Chondrocyte (in vitro differentiated cells): ENCODE measurements around the gene STOML1. TPM values are rescaled to one million over a fixed set of nuclear protein-coding genes. Genes with fewer than 3 reads are reported as not detected.
"Not testable (repeated sequence)": the region's sequence is repeated elsewhere in the genome, so short reads cannot be mapped to it uniquely, and the experiment has no call there.

ENCODE experiments used
- DNase-seq: peaks from one replicate; pipeline ENCODE4 v3.0.0; 2021; ENCODE audit warnings: mixed read lengths, low spot score
- H3K27ac Mint-ChIP-seq: one replicate; pipeline ENCODE4 v1.8.0; 2021; ENCODE audit warnings: mild to moderate bottlenecking, moderate library complexity, mixed read lengths; ENCODE audit not compliant: unreplicated experiment
- H3K27me3 Mint-ChIP-seq: 2 replicates; pipeline ENCODE4 v1.8.0; 2021; ENCODE audit warnings: low read depth, mixed read lengths
- H3K36me3 Mint-ChIP-seq: 2 replicates; pipeline ENCODE4 v1.8.0; 2021; ENCODE audit warnings: low read depth, mixed read lengths
- H3K4me1 Mint-ChIP-seq: 2 replicates; pipeline ENCODE4 v1.8.0; 2021; ENCODE audit warnings: low read depth, mild to moderate bottlenecking, mixed read lengths
- H3K4me3 Mint-ChIP-seq: one replicate; pipeline ENCODE4 v1.8.0; 2021; ENCODE audit warnings: mild to moderate bottlenecking, moderate library complexity, mixed read lengths; ENCODE audit not compliant: unreplicated experiment
- H3K9me3 Mint-ChIP-seq: 2 replicates; pipeline ENCODE4 v1.8.0; 2021; ENCODE audit warnings: low read depth, mixed read lengths
- total RNA-seq: library from RNA; stranded (reverse); gene quantifications from 3 replicates; pipeline ENCODE4 v1.2.1, GENCODE V29; 2021
- TF ChIP-seq, protein P1 (sequence below): fragments of 200-600 bp; sonication (generic); IDR thresholded peaks from 2 replicates; pipeline ENCODE4 v1.5.0; 2021; ENCODE audit warnings: antibody characterized with exemption, mild to moderate bottlenecking, moderate library complexity

Gene STOML1
- total RNA-seq, 1 donor from 2014 or later: 18.9 TPM

DNA sequence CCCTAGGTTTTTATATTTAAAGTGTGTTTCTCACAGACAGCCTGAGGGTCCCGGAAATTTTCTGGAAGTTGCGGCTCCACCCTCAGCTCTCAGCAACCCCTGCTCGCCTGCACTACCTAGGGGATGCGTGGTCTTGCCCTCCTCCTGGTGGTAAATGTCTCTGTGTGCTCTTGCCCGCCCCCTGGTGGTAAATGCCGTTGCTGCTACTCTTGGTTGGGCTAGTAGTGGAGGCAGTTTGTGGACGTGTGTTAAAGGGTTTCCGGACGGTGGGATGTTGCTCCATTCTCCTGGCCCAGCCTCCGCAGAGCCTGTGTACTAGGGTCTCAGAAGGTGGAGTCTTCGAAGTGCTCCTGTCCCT, 27.4 kb downstream of the STOML1 start:
- no peaks in the 10 kb centered on the region for H3K9me3 Mint-ChIP-seq
- peaks cover 20% of the 10 kb centered on the region for H3K4me1 Mint-ChIP-seq
- no peaks in the 10 kb centered on the region for H3K36me3 Mint-ChIP-seq
- H3K27ac Mint-ChIP-seq: no peak overlapping the region
- TF ChIP-seq, protein P1, sequence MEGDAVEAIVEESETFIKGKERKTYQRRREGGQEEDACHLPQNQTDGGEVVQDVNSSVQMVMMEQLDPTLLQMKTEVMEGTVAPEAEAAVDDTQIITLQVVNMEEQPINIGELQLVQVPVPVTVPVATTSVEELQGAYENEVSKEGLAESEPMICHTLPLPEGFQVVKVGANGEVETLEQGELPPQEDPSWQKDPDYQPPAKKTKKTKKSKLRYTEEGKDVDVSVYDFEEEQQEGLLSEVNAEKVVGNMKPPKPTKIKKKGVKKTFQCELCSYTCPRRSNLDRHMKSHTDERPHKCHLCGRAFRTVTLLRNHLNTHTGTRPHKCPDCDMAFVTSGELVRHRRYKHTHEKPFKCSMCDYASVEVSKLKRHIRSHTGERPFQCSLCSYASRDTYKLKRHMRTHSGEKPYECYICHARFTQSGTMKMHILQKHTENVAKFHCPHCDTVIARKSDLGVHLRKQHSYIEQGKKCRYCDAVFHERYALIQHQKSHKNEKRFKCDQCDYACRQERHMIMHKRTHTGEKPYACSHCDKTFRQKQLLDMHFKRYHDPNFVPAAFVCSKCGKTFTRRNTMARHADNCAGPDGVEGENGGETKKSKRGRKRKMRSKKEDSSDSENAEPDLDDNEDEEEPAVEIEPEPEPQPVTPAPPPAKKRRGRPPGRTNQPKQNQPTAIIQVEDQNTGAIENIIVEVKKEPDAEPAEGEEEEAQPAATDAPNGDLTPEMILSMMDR: peak; percentile 97
- no peak overlapping the region for H3K4me3 Mint-ChIP-seq
- H3K27me3 Mint-ChIP-seq: no peaks in the 10 kb centered on the region
- DNase-seq: peak; percentile 80

DNA sequence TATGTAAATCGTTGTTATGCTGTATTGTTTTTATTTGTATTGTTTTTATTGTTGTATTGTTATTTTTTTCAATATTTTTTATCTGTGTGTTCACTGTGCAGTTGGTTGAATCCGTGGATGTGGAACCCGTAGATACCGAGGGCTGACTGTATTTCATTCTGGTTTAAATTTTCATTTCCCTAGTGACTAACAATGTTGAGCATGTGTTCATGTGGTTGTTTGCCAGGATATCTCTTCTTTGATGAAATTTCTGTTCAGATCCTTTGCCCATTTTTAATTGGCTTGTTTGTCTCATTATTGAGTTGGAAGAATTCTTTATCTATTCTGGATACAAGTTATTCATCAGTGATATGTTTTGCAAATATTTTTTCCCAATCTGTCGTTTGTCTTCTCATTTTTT, 29.7 kb downstream of the STOML1 start:
- Mint-ChIP-seq H3K36me3 (no peaks in the 10 kb centered on the region), H3K27ac (no peak overlapping the region)
- DNase-seq: no peak

DNA sequence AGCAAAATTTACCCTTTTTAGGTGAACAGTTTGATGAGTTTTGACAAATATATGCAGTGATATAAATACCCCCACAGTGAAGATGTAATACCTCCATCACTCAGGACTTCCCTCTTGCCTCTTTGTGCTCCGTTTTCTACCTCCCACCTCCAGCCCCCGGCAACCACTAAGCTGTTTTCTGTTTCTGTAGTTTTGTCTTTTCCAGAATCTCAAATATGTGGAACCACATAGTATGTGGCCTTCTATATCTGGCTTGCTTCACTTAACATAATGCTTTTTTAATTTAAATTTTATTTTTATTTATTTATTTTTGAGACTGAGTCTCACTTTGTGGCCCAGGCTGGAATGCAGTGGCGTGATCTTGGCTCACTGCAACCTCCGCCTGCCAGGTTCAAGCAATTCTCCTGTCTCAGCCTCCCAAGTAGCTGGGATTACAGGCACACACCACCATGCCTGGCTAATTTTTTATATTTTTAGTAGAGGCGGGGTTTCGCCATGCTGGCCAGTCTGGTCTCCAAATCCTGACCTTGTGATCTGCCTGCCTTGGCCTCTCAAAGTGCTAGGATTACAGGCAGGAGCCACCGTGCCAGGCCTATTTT, 31.5 kb downstream of the STOML1 start:
- H3K27me3 Mint-ChIP-seq, DNase-seq, H3K27ac Mint-ChIP-seq, H3K36me3 Mint-ChIP-seq, H3K9me3 Mint-ChIP-seq, H3K4me3 Mint-ChIP-seq: not testable (repeated sequence)
- peaks cover 51% of the 10 kb centered on the region for H3K4me1 Mint-ChIP-seq

More for the DNA sequence above, 29.7 kb downstream of the STOML1 start:
- Mint-ChIP-seq H3K4me3 (no peak overlapping the region), H3K9me3 (no peaks in the 10 kb centered on the region), H3K27me3 (no peaks in the 10 kb centered on the region), H3K4me1 (peaks cover 42% of the 10 kb centered on the region)
- TF ChIP-seq, protein P1: no peak

DNA sequence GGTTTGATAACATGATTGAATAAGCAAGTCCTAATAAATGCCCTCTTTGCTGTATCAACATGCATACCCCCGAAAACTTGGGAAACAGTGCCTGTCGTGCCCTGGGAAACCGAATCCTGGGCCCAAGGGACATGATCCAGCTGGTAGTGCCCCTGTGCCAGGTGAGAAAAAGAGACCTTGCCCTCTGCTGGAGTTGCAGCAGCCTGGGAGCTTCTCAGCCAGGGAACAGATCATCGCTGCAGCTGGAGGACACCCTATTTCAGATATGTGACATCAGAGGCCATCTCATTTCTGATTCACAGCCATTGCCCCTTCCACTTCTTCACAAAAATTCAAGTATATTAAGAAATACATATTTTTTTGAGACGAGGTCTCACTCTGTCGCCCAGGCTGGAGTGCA, 32.3 kb downstream of the STOML1 start:
- TF ChIP-seq, protein P1: no peak
- H3K4me3 Mint-ChIP-seq: no peak overlapping the region
- no peaks in the 10 kb centered on the region for H3K9me3 Mint-ChIP-seq
- H3K27me3 Mint-ChIP-seq: no peaks in the 10 kb centered on the region
- H3K27ac Mint-ChIP-seq: no peak overlapping the region
- DNase-seq: peak; percentile 32
- H3K36me3 Mint-ChIP-seq: no peaks in the 10 kb centered on the region
- H3K4me1 Mint-ChIP-seq: peaks cover 49% of the 10 kb centered on the region

DNA sequence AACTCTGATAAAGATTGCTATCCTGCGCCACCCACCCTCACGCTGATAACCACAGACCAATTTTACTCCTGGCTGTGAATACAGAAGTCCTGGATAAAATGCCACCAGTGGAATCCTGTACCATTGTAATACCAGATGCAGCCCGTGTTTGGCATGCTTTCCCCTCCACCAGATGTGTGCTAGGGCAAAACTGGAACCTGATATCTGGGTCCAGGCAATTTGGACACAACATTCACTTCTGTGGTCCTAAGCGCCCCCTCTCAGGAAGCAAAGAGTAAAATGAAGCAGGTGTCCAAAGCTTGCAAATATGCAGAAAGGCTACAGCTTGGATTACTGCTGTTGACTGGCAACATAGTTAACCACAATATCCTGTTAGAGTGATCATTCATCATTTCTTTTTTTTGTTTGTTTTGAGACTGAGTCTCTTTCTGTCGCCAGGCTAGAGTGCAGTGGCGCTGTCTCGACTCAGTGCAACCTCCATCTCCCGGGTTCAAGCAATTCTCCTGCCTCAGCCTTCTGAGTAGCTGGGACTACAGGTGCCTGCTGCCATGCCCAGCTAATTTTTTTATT, 33.0 kb downstream of the STOML1 start:
- Mint-ChIP-seq H3K27ac (no peak overlapping the region), H3K9me3 (no peaks in the 10 kb centered on the region), H3K27me3 (no peaks in the 10 kb centered on the region), H3K4me3 (no peak overlapping the region), H3K4me1 (peaks cover 51% of the 10 kb centered on the region), H3K36me3 (no peaks in the 10 kb centered on the region)
- TF ChIP-seq, protein P1: no peak
- DNase-seq: no peak

DNA sequence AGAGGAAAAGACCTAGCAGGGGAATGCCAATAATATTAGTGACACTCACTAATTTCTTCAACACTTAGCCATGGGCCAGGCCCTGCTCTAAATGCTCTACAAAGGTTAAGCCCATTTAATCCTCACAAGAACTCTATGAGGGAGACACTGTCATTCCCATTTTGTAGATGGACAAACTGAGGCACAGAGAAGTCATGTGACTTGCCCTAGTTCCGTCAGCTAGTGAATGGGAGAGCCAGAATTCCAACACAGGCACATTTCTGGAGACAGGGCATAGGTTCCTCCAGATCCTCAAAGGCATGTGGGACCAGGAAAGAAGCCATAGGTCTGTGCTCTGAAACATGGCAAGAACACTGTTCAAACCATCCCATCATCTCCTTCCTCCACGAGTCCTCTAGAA, 34.3 kb downstream of the STOML1 start:
- Mint-ChIP-seq H3K27ac (no peak overlapping the region), H3K27me3 (no peaks in the 10 kb centered on the region), H3K36me3 (no peaks in the 10 kb centered on the region), H3K4me3 (no peak overlapping the region), H3K4me1 (peaks cover 61% of the 10 kb centered on the region), H3K9me3 (no peaks in the 10 kb centered on the region)
- no peak for DNase-seq
- TF ChIP-seq, protein P1: no peak
